GM19240 (cell line): ENCODE results near the gene SLC25A27.
"Not testable (repeated sequence)": the region's sequence is repeated elsewhere in the genome, so short reads cannot be mapped to it uniquely, and the experiment has no call there.

Experiments used
- DNase-seq: peaks from one replicate; pipeline ENCODE4 v3.0.0; 2011; ENCODE audit warnings: low spot score; ENCODE audit not compliant: insufficient read length

The SLC25A27 gene

DNA sequence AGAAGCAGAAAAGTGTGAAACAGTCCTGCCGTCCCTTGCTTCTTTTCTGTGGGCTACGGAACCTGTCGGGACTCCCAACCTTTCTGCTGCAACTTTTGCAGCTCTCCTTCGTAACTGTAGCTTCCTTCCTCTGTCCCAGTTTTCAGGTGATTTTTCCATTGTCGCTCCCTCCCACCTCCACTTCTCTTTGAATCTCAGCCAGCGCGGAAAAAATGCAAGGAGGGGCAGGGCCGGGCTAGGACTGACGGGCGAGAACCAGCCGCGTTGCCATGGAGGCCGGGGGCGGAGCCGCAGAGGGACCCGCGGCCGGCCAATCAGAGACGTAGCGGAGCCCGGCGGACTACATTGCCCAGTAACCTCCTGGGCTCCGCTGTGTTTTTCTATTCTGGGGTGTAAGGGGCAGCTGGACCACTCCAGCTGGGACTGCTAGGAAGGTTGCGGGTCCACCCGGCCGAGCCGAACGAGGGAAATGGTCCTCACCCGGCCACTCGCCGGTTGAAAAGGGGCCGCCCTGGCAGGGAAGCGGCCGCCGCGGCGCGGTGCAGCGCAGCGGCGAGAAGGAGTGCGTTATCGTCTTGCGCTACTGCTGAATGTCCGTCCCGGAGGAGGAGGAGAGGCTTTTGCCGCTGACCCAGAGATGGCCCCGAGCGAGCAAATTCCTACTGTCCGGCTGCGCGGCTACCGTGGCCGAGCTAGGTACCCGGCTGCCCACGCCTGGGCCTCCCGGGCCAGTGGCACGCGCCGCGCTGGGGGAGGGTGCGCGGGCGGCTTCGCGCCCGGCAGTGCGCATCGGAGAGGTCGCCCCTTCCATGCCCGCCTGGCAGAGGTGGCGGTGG lies at the start of gene SLC25A27, which contains the start of gene CYP39A1:
Gene SLC25A27 (plus strand): TSS at position 373 of the 836 bp plus-strand sequence. CDS start 218 bp downstream, at position 591.
Gene CYP39A1 (minus strand): TSS at position 216 of the 836 bp plus-strand sequence. CDS start 236 bp downstream, outside the sequence.
- peak; percentile 72 for DNase-seq

- DNase-seq = no peak
Observed at GRCh38 chr6:46605091-46605797, 47.5 kb upstream of the SLC25A27 start.

- no peak for DNase-seq
Observed at GRCh38 chr6:46606338-46606737, 46.4 kb upstream of the SLC25A27 start.

DNA sequence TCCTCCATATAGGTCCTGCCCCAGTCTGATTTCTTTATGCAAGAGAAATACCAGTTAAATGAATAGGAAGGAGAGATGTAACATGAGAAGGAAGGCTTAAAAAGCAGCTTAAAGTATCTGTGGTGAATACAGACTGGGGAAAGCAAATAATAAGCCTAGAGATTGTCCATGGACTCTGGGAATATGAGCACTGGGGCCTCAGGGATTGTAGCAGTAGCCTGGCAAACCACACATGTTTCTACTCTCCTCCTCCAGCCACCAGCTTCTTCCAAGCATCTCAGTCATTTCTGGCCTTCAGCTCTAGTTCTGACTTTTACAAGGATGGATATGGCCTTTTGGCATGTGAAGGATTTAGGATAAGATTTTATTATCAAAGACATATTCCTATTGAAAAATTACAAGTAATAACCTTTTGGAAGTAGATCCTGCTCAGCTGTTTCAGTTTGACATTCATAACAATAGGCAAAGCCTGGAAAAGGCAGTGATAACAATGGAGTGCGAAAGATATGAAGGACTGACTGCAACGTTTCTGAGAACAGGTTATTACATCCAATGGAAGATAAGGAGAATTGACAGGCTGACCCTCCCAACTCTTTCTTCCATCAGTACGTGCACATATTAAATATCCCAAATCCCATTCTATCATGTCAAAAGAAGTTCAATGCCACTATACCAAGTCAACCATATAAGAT lies 41.8 kb upstream of the SLC25A27 start:
- DNase-seq = no peak

DNA sequence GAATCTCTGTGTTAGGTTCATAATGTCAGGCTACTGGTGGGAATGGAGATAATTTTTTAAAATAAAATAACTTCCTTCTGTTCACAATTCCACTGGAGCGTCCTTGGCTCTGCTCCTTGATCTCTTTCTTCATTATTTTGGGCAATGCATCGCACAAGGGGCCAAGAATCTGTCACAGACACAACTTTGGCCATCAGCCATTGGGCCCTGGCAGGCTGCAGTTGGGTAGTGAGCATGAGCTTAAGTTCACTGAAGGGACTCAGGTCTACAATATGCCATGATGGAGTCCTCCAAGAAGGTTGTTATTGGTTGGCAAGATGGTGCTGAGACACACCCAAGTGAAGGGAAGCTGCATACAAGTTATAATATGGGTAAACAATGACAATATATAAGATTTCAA lies 40.1 kb upstream of the SLC25A27 start:
- no peak for DNase-seq

DNA sequence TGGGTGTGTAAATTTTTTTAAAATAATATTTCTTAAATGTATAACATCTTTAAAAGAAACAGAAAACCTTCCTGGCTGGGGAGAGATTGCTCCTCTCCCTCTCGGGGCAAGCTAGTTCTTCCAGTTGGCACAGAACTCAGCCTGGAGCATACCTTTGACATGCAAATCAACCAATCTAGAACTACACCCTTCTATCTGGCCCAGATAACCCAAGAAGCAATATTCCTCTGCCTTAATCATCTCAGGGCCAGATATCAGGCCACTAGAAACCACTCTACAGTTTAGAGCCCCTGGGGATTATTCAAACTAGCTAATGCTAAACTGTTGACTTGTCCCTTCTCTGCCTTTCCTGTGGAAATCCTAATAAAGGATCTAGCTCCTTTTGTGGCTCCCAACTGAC lies 34.0 kb upstream of the SLC25A27 start:
- DNase-seq = no peak

- DNase-seq = no peak
Observed at GRCh38 chr6:46626228-46626909, 26.4 kb upstream of the SLC25A27 start.

GRCh38 chr6:46626976-46627375 lies 25.8 kb upstream of the SLC25A27 start:
- DNase-seq = no peak

DNA sequence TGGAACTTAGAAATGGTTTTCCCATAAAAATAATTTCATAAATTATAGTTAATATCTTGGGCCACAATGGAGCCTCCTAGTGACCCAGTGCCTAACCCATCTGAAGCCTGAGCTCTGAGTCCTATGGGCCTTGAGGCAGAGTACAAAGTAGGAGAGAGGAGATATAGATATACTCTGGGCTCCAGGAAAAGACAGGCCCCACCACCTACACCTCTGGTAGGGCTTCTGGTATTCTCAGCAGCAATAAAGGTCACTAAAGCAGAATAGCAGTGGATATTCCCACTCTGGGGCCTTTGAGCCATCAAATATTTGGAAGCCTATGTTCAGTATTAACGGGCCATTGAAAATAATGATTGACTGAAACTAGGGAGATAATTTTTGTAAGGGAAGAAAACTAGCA lies 24.3 kb upstream of the SLC25A27 start:
- no peak for DNase-seq

GRCh38 chr6:46628976-46629375 lies 23.8 kb upstream of the SLC25A27 start:
- DNase-seq = no peak

GRCh38 chr6:46629691-46630090 lies 23.1 kb upstream of the SLC25A27 start:
- no peak for DNase-seq

DNA sequence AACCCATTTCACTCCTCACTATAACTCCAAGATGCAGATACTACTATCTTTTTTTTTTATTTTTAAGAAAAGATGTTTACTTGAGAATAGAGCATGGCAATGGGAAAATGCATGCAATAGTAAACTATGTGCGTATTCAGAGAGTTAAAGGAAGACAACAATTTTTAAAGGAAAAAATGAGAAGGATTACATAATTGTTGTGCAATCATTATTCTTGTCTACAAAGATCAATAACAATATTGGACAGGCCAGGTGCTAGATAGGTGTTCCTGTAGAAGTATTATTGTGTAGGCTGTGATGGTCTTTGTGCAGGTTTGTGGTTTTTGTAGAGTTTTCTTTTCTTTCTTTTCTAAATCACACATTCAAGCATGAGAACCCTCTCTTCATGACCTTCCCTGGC lies 20.7 kb upstream of the SLC25A27 start:
- no peak for DNase-seq

DNA sequence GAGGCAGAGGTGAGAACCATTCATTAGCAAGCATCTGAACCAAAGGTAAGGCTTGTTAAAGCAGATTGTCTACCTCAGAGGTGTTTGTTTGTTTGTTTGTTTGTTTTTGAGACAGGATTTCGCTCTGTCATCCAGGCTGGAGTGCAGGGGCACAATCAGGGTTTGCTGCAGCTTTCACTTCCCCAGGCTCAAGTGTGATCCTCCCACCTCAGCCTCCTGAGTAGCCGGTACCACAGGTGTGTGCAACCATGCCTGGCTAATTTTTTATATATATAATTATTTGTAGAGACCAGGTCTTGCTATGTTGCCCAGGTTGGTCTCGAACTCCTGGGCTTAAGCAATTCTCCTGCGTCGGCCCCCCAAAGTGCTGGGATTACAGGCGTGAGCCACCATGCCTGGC lies 17.3 kb upstream of the SLC25A27 start:
- no peak for DNase-seq

DNA sequence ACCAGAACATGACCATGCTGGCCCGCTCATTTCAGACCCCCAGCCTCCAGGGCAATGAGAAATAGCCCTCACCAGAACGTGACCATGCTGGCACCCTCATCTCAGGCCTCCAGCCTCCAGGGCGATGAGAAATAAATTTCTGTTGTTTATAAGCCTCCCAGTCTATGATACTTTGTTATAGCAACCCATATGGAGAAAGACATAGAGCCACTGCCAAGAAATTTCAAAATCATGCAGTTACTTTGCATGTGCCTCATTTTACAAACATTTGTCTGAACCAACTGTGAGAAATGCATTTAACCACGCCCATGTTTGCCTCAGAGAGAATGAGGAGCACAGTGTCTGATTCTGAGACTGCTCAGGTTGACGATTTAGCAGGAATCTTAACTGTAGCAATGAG lies 15.6 kb upstream of the SLC25A27 start:
- DNase-seq = no peak

DNA sequence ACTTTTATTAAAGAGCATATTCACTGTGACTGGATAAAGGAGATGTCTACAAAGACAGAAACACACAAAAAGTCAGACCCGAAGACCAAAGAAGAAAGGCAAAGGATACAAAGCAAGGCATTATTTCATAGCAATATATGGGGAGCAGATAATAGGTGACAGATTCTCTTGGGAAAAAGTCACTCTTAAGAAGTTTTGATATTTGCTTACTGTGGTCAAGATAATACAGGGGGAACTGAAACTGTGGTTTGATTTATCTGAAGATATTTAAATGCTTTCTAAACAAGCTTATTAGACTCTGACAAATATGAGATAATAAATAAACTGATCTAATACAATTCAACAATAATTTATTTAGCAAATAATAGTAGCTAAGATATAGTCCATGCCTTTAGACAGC lies 14.8 kb upstream of the SLC25A27 start:
- DNase-seq = no peak

GRCh38 chr6:46638650-46639049 lies 14.1 kb upstream of the SLC25A27 start:
- no peak for DNase-seq

DNA sequence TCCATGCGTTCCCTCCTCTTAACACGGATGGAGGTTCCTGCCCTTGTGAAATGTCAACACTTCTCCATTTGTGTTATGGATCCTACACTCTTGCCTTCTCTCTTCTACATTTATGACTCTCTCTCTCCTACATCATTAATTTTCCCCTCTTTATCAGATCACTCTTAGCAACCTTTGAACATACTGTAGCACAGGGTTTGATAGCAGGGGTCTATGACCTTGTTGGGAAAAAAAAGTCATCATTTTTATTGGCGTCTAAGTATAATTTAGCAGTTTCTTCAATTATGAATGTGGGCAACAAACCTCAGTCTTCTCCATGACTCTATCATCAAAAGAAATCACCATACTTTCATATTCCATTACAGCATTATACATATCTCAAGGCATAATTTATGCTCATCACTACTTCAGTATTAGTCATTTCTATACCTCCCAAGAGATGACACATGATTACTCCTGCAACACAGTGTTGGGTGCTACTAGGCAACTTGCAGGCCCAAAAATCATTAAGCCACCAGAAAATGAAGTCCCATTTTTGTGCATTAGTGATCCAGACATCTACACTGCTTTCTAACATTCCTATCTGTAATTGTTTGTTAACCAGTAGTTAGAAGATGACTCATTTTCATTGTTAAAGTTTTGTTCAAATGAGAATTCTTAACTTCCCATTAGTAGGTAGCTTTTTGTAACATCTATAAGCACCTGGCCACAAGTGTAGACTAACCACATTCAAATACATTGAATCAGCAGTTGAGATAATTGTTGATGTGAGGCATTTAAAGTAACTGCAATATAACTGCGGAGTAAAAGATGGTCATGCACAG lies 9.6 kb upstream of the SLC25A27 start:
- DNase-seq = no peak

DNA sequence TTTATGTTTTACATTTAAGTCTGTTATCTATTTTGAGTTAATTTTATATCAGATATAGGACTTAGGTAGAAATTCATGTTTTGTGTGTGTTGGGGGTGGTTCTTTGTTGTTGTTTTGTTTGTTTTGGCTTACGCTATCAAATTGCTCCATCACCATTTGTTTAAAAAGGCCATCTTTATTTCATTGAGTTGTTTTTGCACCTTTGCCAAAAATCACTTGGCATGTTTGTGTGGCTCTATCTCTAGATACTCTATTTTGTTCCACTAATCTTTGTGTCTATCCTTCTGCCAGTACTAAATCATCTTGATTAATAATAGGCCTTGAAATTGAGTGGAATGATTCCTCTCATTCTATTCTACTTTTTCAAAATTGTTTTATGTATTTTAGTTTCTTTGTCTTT lies 7.5 kb upstream of the SLC25A27 start:
- DNase-seq = no peak

- not testable (repeated sequence) for DNase-seq
Observed at GRCh38 chr6:46648108-46648507, 4.7 kb upstream of the SLC25A27 start.

DNA sequence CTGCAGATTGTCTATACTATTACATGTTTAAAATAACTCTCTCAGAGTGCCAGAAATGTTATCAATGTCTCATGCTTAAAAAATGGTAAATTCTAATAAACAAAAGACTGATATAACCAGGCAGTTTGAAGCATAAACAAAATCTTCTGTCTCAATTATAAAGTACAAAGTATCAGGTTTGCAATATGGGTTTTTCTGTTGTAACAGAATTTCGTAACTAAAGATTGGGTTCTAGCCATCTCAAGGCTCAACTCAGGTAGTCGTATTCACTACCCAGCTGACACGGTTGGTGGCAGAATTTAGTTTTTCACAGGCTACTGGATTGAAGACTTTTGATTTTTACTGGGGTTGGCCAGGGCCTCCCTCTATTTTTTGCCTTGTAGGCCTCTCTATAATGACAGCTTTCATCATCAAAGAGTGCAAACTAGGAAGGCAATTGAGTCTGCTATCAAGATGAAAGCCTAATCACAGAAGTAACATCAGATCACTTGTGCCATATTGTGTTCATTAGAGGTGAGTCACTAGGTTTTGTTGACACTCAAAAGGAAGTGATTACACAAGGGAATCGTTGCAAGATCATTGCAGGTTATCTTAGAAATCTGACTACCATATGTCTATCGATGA lies 3.8 kb upstream of the SLC25A27 start:
- no peak for DNase-seq
